H1 (cell line): ENCODE results near the gene FHIT. TPM values are rescaled to one million over a fixed set of nuclear protein-coding genes. Genes with fewer than 3 reads are reported as not detected.

Source experiments
- CBX8 ChIP-seq: fragments of 300-800, 300-1000 bp; sonication (generic); IDR thresholded peaks from 2 replicates; pipeline ENCODE4 v1.7.1; 2016; ENCODE audit warnings: low read depth, low read length, borderline replicate concordance
- CHD2 ChIP-seq: IDR thresholded peaks from 2 replicates; pipeline ENCODE4 v1.6.1; 2012; ENCODE audit warnings: low read length, improper control_type of control experiment
- CHD7 ChIP-seq: fragments of 300-600 bp; sonication (generic); IDR thresholded peaks from 2 replicates; pipeline ENCODE4 v1.7.1; 2012; ENCODE audit warnings: low read length, moderate library complexity, mild to moderate bottlenecking, inconsistent platforms; ENCODE audit not compliant: insufficient replicate concordance
- EZH2 ChIP-seq: fragments of 200-600 bp; sonication (generic); IDR thresholded peaks from 2 replicates; pipeline ENCODE4 v1.7.1; 2012; ENCODE audit warnings: low read depth, mild to moderate bottlenecking, moderate library complexity, low read length, inconsistent platforms; ENCODE audit not compliant: severe bottlenecking
- JUN ChIP-seq: IDR thresholded peaks from 2 replicates; pipeline ENCODE4 v1.6.1; 2011; ENCODE audit warnings: low read depth, mild to moderate bottlenecking, improper control_type of control experiment, low read length
- KDM1A ChIP-seq: fragments of 200-600, 300-600 bp; sonication (generic); IDR thresholded peaks from 2 replicates; pipeline ENCODE4 v1.7.1; 2016; ENCODE audit warnings: mild to moderate bottlenecking, low read length, borderline replicate concordance
- SP4 ChIP-seq: IDR thresholded peaks from 2 replicates; pipeline ENCODE4 v1.6.1; 2012; ENCODE audit warnings: low read length, inconsistent platforms
- polyA plus RNA-seq, 7 experiments: library from polyadenylated mRNA; depleted of rRNA in 3 of 7; stranded (reverse) in 5 of 7; unstranded in 2 of 7; fragments of >200 nt in 5 of 7; fragments of 200-250 nt in 2 of 7; gene quantifications; 1 replicate in 5 of 7; 2 replicates in 1 of 7; 4 replicates in 1 of 7; pipeline versions ENCODE4 v1.2.1 to v1.2.3, GENCODE V29; 2011 to 2013; ENCODE audit warnings: missing spikeins in 2 of 7, mixed read lengths in 2 of 7
- total RNA-seq: library from RNA; stranded (reverse); fragmentation: NEBNext Ultra II Directional; extraction: Animal tissue kit (Norgen Biotek cat#: 25700); gene quantifications from 2 replicates; pipeline ENCODE4 v1.2.1, GENCODE V29; 2021

The FHIT gene
- total and polyA plus RNA-seq, 2 of the 8 experiments (the other 6 are each of a cell fraction or from before 2014, with no cell fraction given), result 1.2 to 3.2 TPM

- TF ChIP-seq CHD7 (no peak), CBX8 (no peak), KDM1A (no peak), SP4 (no peak), EZH2 (no peak), CHD2 (no peak), JUN (no peak)
Measured at GRCh38 chr3:60645801-60646200, 605.5 kb downstream of the FHIT start (continued).
